Transverse colon (tissue), 4 donors: ENCODE measurements around the gene UGT2B17.
"Not testable (repeated sequence)": the region's sequence is repeated elsewhere in the genome, so short reads cannot be mapped to it uniquely, and the experiment has no call there.

ENCODE experiments used
- CTCF ChIP-seq, 5 experiments: fragments of 200-600 bp in 3 of 5; fragments of 450-650 bp in 2 of 5; sonication (generic) in 3 of 5; IDR thresholded peaks; 1 replicate in 2 of 5; 2 replicates in 3 of 5; pipeline ENCODE4 v1.5.1; 2016 to 2017; ENCODE audit warnings: antibody characterized with exemption in 5 of 5, inconsistent platforms in 3 of 5, mild to moderate bottlenecking in 2 of 5, moderate library complexity in 1 of 5
- POLR2A ChIP-seq: fragments of 450-650 bp; IDR thresholded peaks from one replicate; pipeline ENCODE4 v1.6.1; 2016; ENCODE audit warnings: antibody characterized with exemption, mild to moderate bottlenecking, moderate library complexity
- POLR2AphosphoS5 ChIP-seq, 3 donors: sonication (generic); formaldehyde crosslinking; IDR thresholded peaks; one replicate each; pipeline ENCODE4 v1.6.1; 2016; ENCODE audit warnings: antibody characterized with exemption in 3 of 3

DNA sequence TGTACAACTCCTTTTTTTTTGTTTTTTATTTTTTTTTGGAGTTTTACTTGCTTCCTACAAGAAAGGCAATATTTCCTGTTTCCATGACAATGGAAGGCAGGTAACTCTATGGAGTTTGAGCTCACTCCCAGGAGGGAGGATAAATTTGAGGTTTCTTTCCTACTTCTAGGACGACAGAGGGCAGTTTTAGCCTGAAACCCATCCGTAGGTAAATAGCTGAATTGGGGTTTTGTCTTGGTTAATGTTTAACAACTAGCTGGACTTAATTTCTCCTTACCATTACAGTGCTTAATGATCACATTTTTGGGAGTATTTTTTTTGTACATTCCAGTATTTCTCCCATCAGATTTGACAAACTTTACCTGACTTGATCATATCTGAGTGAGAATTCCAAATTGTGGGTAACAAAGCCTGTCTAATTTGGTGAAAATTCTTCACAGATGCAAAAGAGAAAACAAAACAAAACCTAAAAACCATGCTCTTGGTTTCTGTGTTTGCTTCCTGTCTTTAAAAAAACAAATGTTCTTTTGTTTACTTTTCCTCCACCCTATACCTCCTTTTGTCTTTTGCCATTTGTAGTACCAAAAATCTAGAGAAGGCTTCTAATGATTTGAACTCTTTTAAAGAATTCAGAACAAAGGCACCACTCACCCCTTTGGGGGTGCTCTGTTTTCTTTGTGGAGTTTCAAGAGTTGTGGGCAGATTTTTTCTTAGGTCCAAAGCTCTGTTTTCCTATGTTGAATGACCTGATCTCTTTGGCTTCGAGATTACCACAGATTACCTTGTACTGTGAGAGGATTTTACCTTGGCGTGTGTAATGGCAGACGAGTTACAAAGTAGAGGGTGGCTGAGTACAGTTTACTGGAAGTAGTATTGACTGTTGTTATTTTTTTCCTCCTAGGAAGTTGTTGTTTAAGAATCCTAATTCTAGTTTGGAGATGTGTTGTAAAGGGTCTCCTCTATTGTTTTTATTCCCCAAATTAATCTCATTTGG, 23.0 kb downstream of the UGT2B17 start:
- TF ChIP-seq POLR2AphosphoS5 (IDR thresholded peaks at IDR 0.05); CTCF (IDR thresholded peaks at IDR 0.05); POLR2A: not testable (repeated sequence)
